GM21723 (cell line): ENCODE measurements around the gene KRTAP10-5.
"Not testable (repeated sequence)": the region's sequence is repeated elsewhere in the genome, so short reads cannot be mapped to it uniquely, and the experiment has no call there.

Source experiments
- ATAC-seq: cut with Tn5 transposase; IDR thresholded peaks from one replicate; pipeline ENCODE4 v1.9.1; 2021; ENCODE audit warnings: mild to moderate bottlenecking, moderate library complexity; ENCODE audit not compliant: unreplicated experiment

KRTAP10-5 gene

GRCh38 chr21:44611551-44611950 is 31.1 kb upstream of the KRTAP10-5 start:
- no peak for ATAC-seq

GRCh38 chr21:44610157-44610843 is 29.9 kb upstream of the KRTAP10-5 start:
- not testable (repeated sequence) for ATAC-seq

GRCh38 chr21:44609193-44609592 is 28.8 kb upstream of the KRTAP10-5 start:
- no peak for ATAC-seq

- ATAC-seq, result no peak
These were observed 26.1 kb upstream of the KRTAP10-5 start for GRCh38 chr21:44606495-44606894.

- ATAC-seq, result no peak
These were observed 23.5 kb upstream of the KRTAP10-5 start for GRCh38 chr21:44603911-44604310.

GRCh38 chr21:44603109-44603875 is 22.9 kb upstream of the KRTAP10-5 start:
- no peak for ATAC-seq

GRCh38 chr21:44602463-44602850 is 22.1 kb upstream of the KRTAP10-5 start:
- ATAC-seq, result no peak

GRCh38 chr21:44601596-44602462 is 21.4 kb upstream of the KRTAP10-5 start:
- ATAC-seq, result no peak

GRCh38 chr21:44601091-44601490 is 20.7 kb upstream of the KRTAP10-5 start:
- ATAC-seq, result not testable (repeated sequence)

GRCh38 chr21:44600118-44600978 is 19.9 kb upstream of the KRTAP10-5 start, which contains the start of gene KRTAP10-7:
KRTAP10-7 (plus strand) TSS chr21:44600597; CDS start chr21:44600622, 25 bp downstream.
- ATAC-seq, result not testable (repeated sequence)

GRCh38 chr21:44599264-44600029 is 19.0 kb upstream of the KRTAP10-5 start:
- ATAC-seq, result no peak

- ATAC-seq, result no peak
These were observed 17.7 kb upstream of the KRTAP10-5 start for GRCh38 chr21:44598061-44598460.

GRCh38 chr21:44596068-44596725 is 15.8 kb upstream of the KRTAP10-5 start:
- ATAC-seq, result no peak

GRCh38 chr21:44595524-44595923 is 15.1 kb upstream of the KRTAP10-5 start:
- no peak for ATAC-seq

- no peak for ATAC-seq
These were observed 14.1 kb upstream of the KRTAP10-5 start for GRCh38 chr21:44594406-44594916.

- no peak for ATAC-seq
These were observed 13.4 kb upstream of the KRTAP10-5 start for GRCh38 chr21:44593598-44594405.

- no peak for ATAC-seq
These were observed 12.3 kb upstream of the KRTAP10-5 start, which contains the start of gene KRTAP10-6 for GRCh38 chr21:44592446-44593311. KRTAP10-6 (minus strand) TSS chr21:44592505; CDS start chr21:44592484, 21 bp downstream.
